CD4-positive, alpha-beta T cell treated with Interleukin-21 for 1 hour (primary cell): ENCODE results near the gene ABAT.
"Not testable (repeated sequence)": the region's sequence is repeated elsewhere in the genome, so short reads cannot be mapped to it uniquely, and the experiment has no call there.

Experiments used
- DNase-seq: peaks from one replicate; pipeline ENCODE4 v3.0.0-alpha.2; 2020

Gene ABAT

GRCh38 chr16:8682551-8683259, 8.3 kb downstream of the ABAT start:
- no peak for DNase-seq

GRCh38 chr16:8683640-8684039, 9.2 kb downstream of the ABAT start:
- DNase-seq, result no peak

- no peak for DNase-seq
These were observed 11.2 kb downstream of the ABAT start for GRCh38 chr16:8685617-8686016.

- DNase-seq, result no peak
These were observed 11.7 kb downstream of the ABAT start for GRCh38 chr16:8686031-8686621.

- DNase-seq, result no peak
These were observed 12.5 kb downstream of the ABAT start for GRCh38 chr16:8686879-8687278.

- no peak for DNase-seq
These were observed 15.3 kb downstream of the ABAT start for GRCh38 chr16:8689686-8690085.

- DNase-seq, result no peak
These were observed 17.3 kb downstream of the ABAT start for GRCh38 chr16:8691728-8692127.

- no peak for DNase-seq
These were observed 20.6 kb downstream of the ABAT start for GRCh38 chr16:8694795-8695728.

- DNase-seq, result no peak
These were observed 22.5 kb downstream of the ABAT start for GRCh38 chr16:8696880-8697279.

- no peak for DNase-seq
These were observed 23.5 kb downstream of the ABAT start for GRCh38 chr16:8697965-8698364.

GRCh38 chr16:8703693-8704092, 29.3 kb downstream of the ABAT start:
- no peak for DNase-seq

- no peak for DNase-seq
These were observed 29.7 kb downstream of the ABAT start for GRCh38 chr16:8704098-8704497.

- not testable (repeated sequence) for DNase-seq
These were observed 30.8 kb downstream of the ABAT start for GRCh38 chr16:8705100-8705822.

GRCh38 chr16:8708536-8708935, 34.1 kb downstream of the ABAT start:
- no peak for DNase-seq

GRCh38 chr16:8712589-8713361, 38.4 kb downstream of the ABAT start:
- no peak for DNase-seq

- no peak for DNase-seq
These were observed 39.3 kb downstream of the ABAT start for GRCh38 chr16:8713635-8714172.

GRCh38 chr16:8714174-8714573, 39.8 kb downstream of the ABAT start:
- DNase-seq, result no peak

- no peak for DNase-seq
These were observed 40.4 kb downstream of the ABAT start for GRCh38 chr16:8714807-8715206.

- no peak for DNase-seq
These were observed 41.6 kb downstream of the ABAT start for GRCh38 chr16:8716052-8716451.

- DNase-seq, result no peak
These were observed 42.2 kb downstream of the ABAT start for GRCh38 chr16:8716592-8716991.

- DNase-seq, result no peak
These were observed 43.1 kb downstream of the ABAT start for GRCh38 chr16:8717469-8717868.

- DNase-seq, result no peak
These were observed 43.5 kb downstream of the ABAT start for GRCh38 chr16:8717892-8718415.
